Pancreas (tissue), 10 donors: Measurements from ENCODE around the gene NELL1. TPM values are rescaled to one million over a fixed set of nuclear protein-coding genes. Genes with fewer than 3 reads are reported as not detected.

ENCODE experiments used
- ATAC-seq, 4 donors: fragments of 200-7000 bp; cut with Tn5 transposase; one replicate each; pipeline versions ENCODE4 v1.8.0 to v1.9.1; 2020; ENCODE audit warnings: mild to moderate bottlenecking in 4 of 4, moderate library complexity in 4 of 4
- DNase-seq, 6 donors: peaks; one replicate each; pipeline ENCODE4 v3.0.0-alpha.2; 2020
- FAIRE-seq: peaks from 2 replicates; lab custom pipeline; 2012; peaks lifted over from hg19 to GRCh38; lab: Jason Lieb, UNC
- H3K27ac ChIP-seq, 4 donors: fragments of 200-600 bp; sonication (generic); 1 replicate in 3 of 4; 2 replicates in 1 of 4; pipeline versions ENCODE4 v1.5.0 to v1.8.0; 2020
- H3K27me3 ChIP-seq, 4 donors: fragments of 200-600 bp; one replicate each; pipeline ENCODE4 v1.8.0; 2021
- H3K36me3 ChIP-seq, 3 donors: fragments of 200-600 bp; sonication (generic) in 1 of 3; one replicate each; pipeline versions ENCODE4 v1.5.0 to v1.8.0; 2020 to 2021
- H3K4me1 ChIP-seq, 3 donors: fragments of 200-600 bp; one replicate each; pipeline ENCODE4 v1.8.0; 2021
- H3K4me3 ChIP-seq, 4 donors: fragments of 200-600 bp; sonication (generic) in 2 of 4; one replicate each; pipeline versions ENCODE4 v1.5.0 to v1.8.0; 2020 to 2021
- H3K9me3 ChIP-seq, 4 donors: fragments of 200-600 bp; one replicate each; pipeline ENCODE4 v1.8.0; 2021
- CTCF ChIP-seq, 4 donors: fragments of 200-600 bp; sonication (generic) in 3 of 4; IDR thresholded peaks; one replicate each; pipeline versions ENCODE4 v1.5.0 to v1.8.0; 2021; ENCODE audit warnings: antibody characterized with exemption in 4 of 4
- WGBS, 2 donors: extraction: QIAGEN DNeasy Blood & Tissue Kit; methylation state at CpG; one replicate each; pipeline ENCODE4 v1.1.7; 2013; 5-methylcytosine and 5-hydroxymethylcytosine counted together
- intact Hi-C, 3 donors: fragments of 100-400 bp; cut with DNase I; formaldehyde crosslinking; loops; one replicate each; pipeline versions ENCODE4 v1.11.1 to v1.14.2; 2022
- polyA plus RNA-seq, 2 donors: library from polyadenylated mRNA; stranded (reverse); fragments of 200-250 nt; gene quantifications; one replicate each; pipeline ENCODE4 v1.2.3, GENCODE V29; 2013
- total RNA-seq, 6 donors: library from RNA; stranded (reverse); fragmentation: NEBNext Ultra II Directional in 4 of 6; extraction: Animal tissue kit (Norgen Biotek cat#: 25700) in 4 of 6; gene quantifications; one replicate each; pipeline versions ENCODE4 v1.2.1 to v1.2.4, GENCODE V29; 2021 to 2023
- donor health status: healthy with polysubstance abuse.
- donor health status: DM: no; HTN: no; CAD: no; lungs with moderate emphysema.
- donor health status: DM: no; HTN: no; CAD: no.
- donor health status: control.
- donor health status: control.
- donor health status: Bipolar disorder and iron deficiency.
- donor health status: DM: yes; HTN: yes; CAD: no.
- donor health status: DM: no; HTN: no; CAD: no.
- donor health status: DM: no; HTN: no; CAD: no.
- donor health status: DM: yes; HTN: yes; CAD: no.

Gene NELL1
- total and polyA plus RNA-seq, 8 donors = not detected

GRCh38 chr11:21447871-21448270 is 778.5 kb downstream of the NELL1 start:
- Histone ChIP-seq H3K27ac (no peak overlapping the region), H3K4me1 (no peaks in the 10 kb centered on the region), H3K4me3 (no peak overlapping the region), H3K27me3 (no peaks in the 10 kb centered on the region), H3K36me3 (no peaks in the 10 kb centered on the region), H3K9me3 (no peaks in the 10 kb centered on the region)
- WGBS, 2 donors = 45 to 57% methylated on average over 3 of the region's 3 CpGs
- no peak for DNase-seq
- intact Hi-C loops = no loop called here
- ATAC-seq = no peak
- no peak for TF ChIP-seq CTCF (IDR thresholded peaks at IDR 0.05)
- no peak for FAIRE-seq

DNA sequence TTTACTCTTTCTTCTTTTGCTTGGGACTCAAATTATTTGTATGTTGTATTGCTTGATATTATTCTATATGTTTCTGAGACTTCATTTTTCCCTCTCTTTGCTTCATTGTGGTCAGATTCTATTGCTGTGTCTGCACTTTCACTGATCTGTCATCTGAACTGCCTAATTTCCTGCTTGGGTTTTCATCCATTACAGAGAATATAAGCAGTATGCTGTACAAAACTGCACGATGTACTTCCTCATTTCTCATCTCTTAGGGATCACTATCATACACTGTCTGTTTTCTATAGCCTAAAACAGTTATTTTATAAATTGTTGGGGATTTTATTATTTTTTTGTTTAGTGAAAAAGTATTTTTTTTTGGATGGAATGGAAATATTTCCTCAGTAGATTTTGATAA is 786.8 kb downstream of the NELL1 start:
- ATAC-seq = no peak
- Histone ChIP-seq H3K4me3 (no peak overlapping the region), H3K27me3 (no peaks in the 10 kb centered on the region), H3K36me3 (no peaks in the 10 kb centered on the region), H3K27ac (no peak overlapping the region), H3K4me1 (no peaks in the 10 kb centered on the region), H3K9me3 (no peaks in the 10 kb centered on the region)
- DNase-seq = no peak
- intact Hi-C loops = no loop called here
- 24 to 45% methylated on average over 1 of the region's 1 CpG for WGBS, 2 donors
- TF ChIP-seq CTCF (IDR thresholded peaks at IDR 0.05) = no peak
- no peak for FAIRE-seq

GRCh38 chr11:21460082-21460481 is 790.7 kb downstream of the NELL1 start:
- H3K36me3 ChIP-seq = no peaks in the 10 kb centered on the region
- FAIRE-seq (no peak), ATAC-seq (no peak), DNase-seq (no peak)
- no peaks in the 10 kb centered on the region for H3K27me3 ChIP-seq
- H3K4me1 ChIP-seq = no peaks in the 10 kb centered on the region
- no peak overlapping the region for H3K4me3 ChIP-seq
- H3K9me3 ChIP-seq = no peaks in the 10 kb centered on the region
- TF ChIP-seq CTCF (IDR thresholded peaks at IDR 0.05) = no peak
- no peak overlapping the region for H3K27ac ChIP-seq
- intact Hi-C loops = no loop called here

- H3K36me3 ChIP-seq = no peaks in the 10 kb centered on the region
- FAIRE-seq (no peak), ATAC-seq (no peak), DNase-seq (no peak)
- no peaks in the 10 kb centered on the region for H3K4me1 ChIP-seq
- H3K9me3 ChIP-seq = no peaks in the 10 kb centered on the region
- intact Hi-C loops = no loop called here
- H3K27me3 ChIP-seq = no peaks in the 10 kb centered on the region
- WGBS, 2 donors = 43 to 71% methylated on average over 1 of the region's 1 CpG
- no peak overlapping the region for H3K27ac ChIP-seq
- no peak overlapping the region for H3K4me3 ChIP-seq
- TF ChIP-seq CTCF (IDR thresholded peaks at IDR 0.05) = no peak
Observed at GRCh38 chr11:21461701-21462100, 792.3 kb downstream of the NELL1 start.

GRCh38 chr11:21464601-21465193 is 795.3 kb downstream of the NELL1 start:
- no peak for FAIRE-seq
- Histone ChIP-seq H3K36me3 (no peaks in the 10 kb centered on the region), H3K9me3 (no peaks in the 10 kb centered on the region), H3K4me1 (no peaks in the 10 kb centered on the region), H3K4me3 (no peak overlapping the region), H3K27ac (no peak overlapping the region), H3K27me3 (no peaks in the 10 kb centered on the region)
- no peak for DNase-seq
- no peak for TF ChIP-seq CTCF (IDR thresholded peaks at IDR 0.05)
- WGBS, 2 donors = 14 to 21% methylated on average over 2 of the region's 2 CpGs
- intact Hi-C loops = no loop called here
- peak in 1 of 4 donors; percentile 14 for ATAC-seq
